SK-N-SH (cell line): ENCODE results near the gene IFNL1. TPM values are rescaled to one million over a fixed set of nuclear protein-coding genes. Genes with fewer than 3 reads are reported as not detected.

Experiments used
- CTCF ChIA-PET: fragments of 300-600, 350-600 bp; formaldehyde crosslinking; extraction: SDS; loops from one replicate; lab custom pipeline; 2021; lab: Yijun Ruan, JAX
- POLR2A ChIA-PET: fragments of 350-600 bp; sonication (Branson Sonifier 250); formaldehyde crosslinking; extraction: SDS; loops from one replicate; lab custom pipeline; 2020; ENCODE audit warnings: antibody characterized with exemption, inconsistent platforms; lab: Yijun Ruan, JAX
- DNase-seq: peaks from one replicate; pipeline ENCODE4 v3.0.0; 2012
- H2AFZ ChIP-seq: fragments of 200-600 bp; sonication (generic); 2 replicates; pipeline ENCODE4 v1.8.1; 2016; ENCODE audit warnings: antibody characterized with exemption, mild to moderate bottlenecking, low read depth
- H3F3A ChIP-seq: fragments of 200-600 bp; sonication (generic); replicated peaks from 2 replicates; pipeline ENCODE3; 2016; ENCODE audit warnings: antibody characterized with exemption, mild to moderate bottlenecking; ENCODE audit not compliant: insufficient read depth
- H3K27ac ChIP-seq, 2 experiments: fragments of 200-500 bp in 1 of 2; fragments of 200-600 bp in 1 of 2; sonication (Bioruptor generic) in 1 of 2; sonication (generic), shearing (Covaris generic) in 1 of 2; 2 replicates each; pipeline versions ENCODE4 v1.5.1 to v1.6.1; 2014 to 2016; ENCODE audit warnings: low read depth in 2 of 2, inconsistent platforms in 1 of 2, low read length in 1 of 2, mild to moderate bottlenecking in 1 of 2, mixed read lengths in 1 of 2
- H3K27me3 ChIP-seq: fragments of 200-600 bp; sonication (generic), shearing (Covaris generic); 2 replicates; pipeline ENCODE4 v1.6.1; 2016; ENCODE audit warnings: mixed run types; ENCODE audit not compliant: insufficient read depth
- H3K36me3 ChIP-seq, 2 experiments: fragments of 200-500 bp in 1 of 2; fragments of 200-600 bp in 1 of 2; sonication (Bioruptor generic) in 1 of 2; sonication (generic) in 1 of 2; replicated peaks in 1 of 2; 2 replicates each; pipeline versions ENCODE3 to v1.5.1; 2014 to 2016; ENCODE audit warnings: low read length in 1 of 2, mild to moderate bottlenecking in 1 of 2; ENCODE audit not compliant: insufficient read depth in 2 of 2, control insufficient read depth in 1 of 2
- H3K4me1 ChIP-seq, 2 experiments: fragments of 200-500 bp in 1 of 2; fragments of 200-600 bp in 1 of 2; sonication (Bioruptor generic) in 1 of 2; sonication (generic), shearing (Covaris generic) in 1 of 2; 2 replicates each; pipeline versions ENCODE4 v1.5.1 to v1.6.1; 2014 to 2016; ENCODE audit warnings: low read depth in 1 of 2, low read length in 1 of 2, mixed run types in 1 of 2; ENCODE audit not compliant: insufficient read depth in 2 of 2, control insufficient read depth in 1 of 2
- H3K4me2 ChIP-seq: fragments of 200-600 bp; sonication (generic), shearing (Covaris generic); 2 replicates; pipeline ENCODE4 v1.6.1; 2017; ENCODE audit warnings: mixed run types
- H3K4me3 ChIP-seq, 2 experiments: fragments of 200-500 bp in 1 of 2; fragments of 200-600 bp in 1 of 2; sonication (Bioruptor generic) in 1 of 2; sonication (generic), shearing (Covaris generic) in 1 of 2; 2 replicates each; pipeline versions ENCODE4 v1.5.1 to v1.8.1; 2014 to 2016; ENCODE audit warnings: low read depth in 2 of 2, inconsistent platforms in 1 of 2, low read length in 1 of 2, mild to moderate bottlenecking in 1 of 2, mixed read lengths in 1 of 2, moderate library complexity in 1 of 2
- H3K79me2 ChIP-seq: fragments of 200-600 bp; sonication (generic); 2 replicates; pipeline ENCODE4 v1.8.1; 2017; ENCODE audit warnings: mild to moderate bottlenecking; ENCODE audit not compliant: insufficient read depth
- H3K9ac ChIP-seq: fragments of 200-600 bp; sonication (generic); 2 replicates; pipeline ENCODE4 v1.6.1; 2017; ENCODE audit warnings: mixed run types
- H3K9me2 ChIP-seq: fragments of 200-600 bp; sonication (generic); 2 replicates; pipeline ENCODE4 v1.6.1; 2017; ENCODE audit warnings: mixed run types
- H3K9me3 ChIP-seq: fragments of 200-600 bp; sonication (generic); 2 replicates; pipeline ENCODE4 v1.6.1; 2017; ENCODE audit warnings: mixed run types, mild to moderate bottlenecking, moderate library complexity
- H4K20me1 ChIP-seq: fragments of 200-600 bp; sonication (generic); 2 replicates; pipeline ENCODE4 v1.6.1; 2017; ENCODE audit warnings: mild to moderate bottlenecking, mixed run types; ENCODE audit not compliant: insufficient read depth
- CHD2 ChIP-seq: fragments of 150-350 bp; IDR thresholded peaks from 2 replicates; pipeline ENCODE4 v1.6.1; 2018; ENCODE audit warnings: low read length; ENCODE audit not compliant: partially characterized antibody
- ELF1 ChIP-seq: IDR thresholded peaks from 2 replicates; pipeline ENCODE4 v1.4.0; 2012
- FOSL2 ChIP-seq: IDR thresholded peaks from 2 replicates; pipeline ENCODE4 v1.4.0; 2012; ENCODE audit warnings: low read depth, mild to moderate bottlenecking, moderate library complexity, borderline replicate concordance
- FOXM1 ChIP-seq: IDR thresholded peaks from 2 replicates; pipeline ENCODE4 v1.4.0; 2012; ENCODE audit warnings: low read depth, mild to moderate bottlenecking
- GABPA ChIP-seq: IDR thresholded peaks from 2 replicates; pipeline ENCODE4 v1.4.0; 2012; ENCODE audit warnings: low read depth, mild to moderate bottlenecking
- GATA2 ChIP-seq: sonication (generic); formaldehyde crosslinking; IDR thresholded peaks from 2 replicates; pipeline ENCODE4 v1.5.0; 2020; ENCODE audit warnings: mild to moderate bottlenecking, missing genetic modification reagents
- JUND ChIP-seq: IDR thresholded peaks from 2 replicates; pipeline ENCODE4 v1.4.0; 2012
- RFX5 ChIP-seq: IDR thresholded peaks from 2 replicates; pipeline ENCODE4 v1.6.1; 2012; ENCODE audit warnings: mild to moderate bottlenecking, improper control_type of control experiment, low read length
- RXRA ChIP-seq: IDR thresholded peaks from 2 replicates; pipeline ENCODE4 v1.4.0; 2012; ENCODE audit warnings: low read depth, mild to moderate bottlenecking, borderline replicate concordance
- SIN3A ChIP-seq: IDR thresholded peaks from 2 replicates; pipeline ENCODE4 v1.6.1; 2012; ENCODE audit warnings: low read depth, mild to moderate bottlenecking, low read length, moderate library complexity, borderline replicate concordance
- SMC3 ChIP-seq: IDR thresholded peaks from 2 replicates; pipeline ENCODE4 v1.6.1; 2012; ENCODE audit warnings: low read depth, low read length, improper control_type of control experiment
- TEAD4 ChIP-seq: IDR thresholded peaks from 2 replicates; pipeline ENCODE4 v1.4.0; 2012; ENCODE audit warnings: mild to moderate bottlenecking, borderline replicate concordance; ENCODE audit not compliant: insufficient read depth
- USF1 ChIP-seq: IDR thresholded peaks from 2 replicates; pipeline ENCODE4 v1.4.0; 2012; ENCODE audit warnings: low read depth, borderline replicate concordance
- YY1 ChIP-seq: IDR thresholded peaks from 2 replicates; pipeline ENCODE4 v1.4.0; 2012; ENCODE audit warnings: low read depth, mild to moderate bottlenecking
- ZBTB33 ChIP-seq: IDR thresholded peaks from 2 replicates; pipeline ENCODE4 v1.4.0; 2012; ENCODE audit warnings: low read depth, borderline replicate concordance
- WGBS: methylation state at CpG from one replicate; pipeline ENCODE4 v1.1.6; 2017; ENCODE audit warnings: low lambda C conversion rate; 5-methylcytosine and 5-hydroxymethylcytosine counted together
- polyA plus RNA-seq, 3 experiments: library from polyadenylated mRNA; depleted of rRNA; stranded (reverse); fragments of >200 nt; gene quantifications; 2 replicates each; pipeline ENCODE4 v1.2.3, GENCODE V29; 2012
- TF ChIP-seq, protein P1 (sequence below): IDR thresholded peaks from 2 replicates; pipeline ENCODE4 v1.4.0; 2012; ENCODE audit warnings: low read depth
- TF ChIP-seq, protein P2 (sequence below): IDR thresholded peaks from 2 replicates; pipeline ENCODE4; 2012

Gene IFNL1
- polyA plus RNA-seq, 1 of the 3 experiments (the other 2 are of a cell fraction): not detected

DNA sequence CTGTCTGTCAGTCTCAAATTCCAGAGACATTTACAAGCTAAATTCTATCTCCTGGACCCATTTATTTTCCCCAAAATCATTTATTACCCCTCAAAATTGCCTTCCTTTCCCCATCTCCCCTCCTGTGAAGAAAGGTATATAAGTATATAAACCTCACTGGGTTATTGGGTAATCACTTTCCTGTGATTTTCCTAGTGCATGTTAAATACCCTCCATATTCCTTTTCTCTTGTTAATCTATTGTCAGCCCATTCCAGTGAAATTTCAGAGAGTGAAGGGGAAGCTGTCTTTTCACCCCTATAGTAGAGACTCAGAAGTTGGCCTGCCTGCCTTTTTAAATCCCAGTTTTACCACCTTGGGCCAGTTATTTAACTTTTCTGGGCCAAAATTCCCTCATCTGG, 9.9 kb downstream of the IFNL1 start:
- no peak overlapping the region for H2AFZ ChIP-seq
- no peak overlapping the region for H3K27ac ChIP-seq
- H3K27me3 ChIP-seq: no peaks in the 10 kb centered on the region
- no peaks in the 10 kb centered on the region for H4K20me1 ChIP-seq
- no peaks in the 10 kb centered on the region for H3K9me2 ChIP-seq
- H3K79me2 ChIP-seq: no peaks in the 10 kb centered on the region
- no peak overlapping the region for H3K4me3 ChIP-seq
- no peak overlapping the region for H3K9ac ChIP-seq
- POLR2A ChIA-PET: no interaction called here
- H3F3A ChIP-seq: no peaks in the 10 kb centered on the region
- H3K9me3 ChIP-seq: no peaks in the 10 kb centered on the region
- TF ChIP-seq, protein P1, sequence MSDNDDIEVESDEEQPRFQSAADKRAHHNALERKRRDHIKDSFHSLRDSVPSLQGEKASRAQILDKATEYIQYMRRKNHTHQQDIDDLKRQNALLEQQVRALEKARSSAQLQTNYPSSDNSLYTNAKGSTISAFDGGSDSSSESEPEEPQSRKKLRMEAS: no peak
- no peak for TF ChIP-seq YY1
- TF ChIP-seq ZBTB33: no peak
- TF ChIP-seq, protein P2, sequence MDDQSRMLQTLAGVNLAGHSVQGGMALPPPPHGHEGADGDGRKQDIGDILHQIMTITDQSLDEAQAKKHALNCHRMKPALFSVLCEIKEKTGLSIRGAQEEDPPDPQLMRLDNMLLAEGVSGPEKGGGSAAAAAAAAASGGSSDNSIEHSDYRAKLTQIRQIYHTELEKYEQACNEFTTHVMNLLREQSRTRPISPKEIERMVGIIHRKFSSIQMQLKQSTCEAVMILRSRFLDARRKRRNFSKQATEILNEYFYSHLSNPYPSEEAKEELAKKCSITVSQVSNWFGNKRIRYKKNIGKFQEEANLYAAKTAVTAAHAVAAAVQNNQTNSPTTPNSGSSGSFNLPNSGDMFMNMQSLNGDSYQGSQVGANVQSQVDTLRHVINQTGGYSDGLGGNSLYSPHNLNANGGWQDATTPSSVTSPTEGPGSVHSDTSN: no peak
- TF ChIP-seq FOSL2: no peak
- no peak for TF ChIP-seq ELF1
- TF ChIP-seq CHD2: no peak
- TF ChIP-seq GATA2 (CRISPR knock-in tag): no peak
- TF ChIP-seq SMC3: no peak
- no peak for TF ChIP-seq FOXM1
- TF ChIP-seq RXRA: no peak
- no peak for TF ChIP-seq GABPA
- TF ChIP-seq SIN3A: no peak
- no peak for TF ChIP-seq TEAD4
- H3K36me3 ChIP-seq: no peaks in the 10 kb centered on the region
- H3K4me1 ChIP-seq: no peaks in the 10 kb centered on the region
- H3K4me2 ChIP-seq: no peak overlapping the region
- no peak for DNase-seq
- CTCF ChIA-PET: interaction anchor here (1.5 kb wide), 1 partner anchor 254 kb away, joined by 3 read pairs; no protein-coding TSS in a partner anchor

DNA sequence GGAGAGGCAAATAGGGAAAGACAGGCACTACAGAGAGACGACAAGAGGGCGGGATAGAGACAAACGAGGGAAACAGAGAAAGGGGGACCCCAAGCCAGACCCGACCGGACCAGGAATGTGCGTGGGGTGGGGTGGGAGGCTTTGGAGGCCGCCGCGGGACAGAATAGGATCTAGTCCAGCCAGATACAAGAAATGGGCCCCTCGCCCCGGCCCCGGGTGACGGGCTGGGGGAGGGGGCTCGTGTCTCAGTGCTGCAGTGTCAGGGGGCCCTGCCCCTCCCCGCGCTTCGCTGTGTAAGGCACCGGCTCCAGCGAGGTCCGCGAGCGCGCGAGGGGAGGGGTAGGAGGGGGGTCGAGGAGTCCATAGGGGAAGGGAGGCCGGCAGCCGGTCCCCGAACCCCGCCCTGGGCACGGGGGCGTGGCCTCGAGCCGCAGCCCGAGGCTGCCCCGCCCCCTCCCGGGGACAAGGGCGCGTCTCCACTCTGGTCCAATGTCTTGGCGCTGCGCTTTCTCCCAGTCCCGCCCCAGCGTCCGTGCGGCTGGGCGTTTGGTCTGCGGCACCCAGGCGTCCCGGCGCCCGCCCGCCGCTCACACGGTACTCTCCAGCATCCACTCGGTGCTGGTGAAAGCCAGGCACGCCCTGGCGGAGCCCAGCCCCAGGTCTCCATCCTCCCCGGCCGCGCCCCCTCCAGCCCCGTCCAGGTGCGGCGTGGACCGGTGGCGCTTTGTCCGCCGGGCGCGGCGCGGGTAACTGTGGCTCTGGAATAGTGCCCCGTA, 11.0 kb downstream of the IFNL1 start:
- H3K4me2 ChIP-seq: no peak overlapping the region
- CTCF ChIA-PET: no interaction called here

More for the DNA sequence above, 11.0 kb downstream of the IFNL1 start:
- Histone ChIP-seq H3K27me3 (no peaks in the 10 kb centered on the region), H4K20me1 (no peaks in the 10 kb centered on the region), H3K9me2 (no peaks in the 10 kb centered on the region), H3F3A (no peaks in the 10 kb centered on the region), H3K9ac (no peak overlapping the region), H3K9me3 (no peaks in the 10 kb centered on the region), H3K27ac (no peak overlapping the region), H3K79me2 (no peaks in the 10 kb centered on the region), H2AFZ (no peak overlapping the region), H3K4me1 (no peaks in the 10 kb centered on the region), H3K36me3 (no peaks in the 10 kb centered on the region), H3K4me3 (no peak overlapping the region)
- TF ChIP-seq ELF1 (no peak), USF1 (no peak), JUND (no peak), RFX5 (no peak), GATA2 (CRISPR knock-in tag) (no peak)
- TF ChIP-seq, protein P2: no peak
- 87% methylated on average over 56 of the region's 71 CpGs for WGBS
- DNase-seq: no peak
- POLR2A ChIA-PET: no interaction called here
